Left renal pelvis (tissue), 4 donors: ENCODE measurements around the gene ANKRD10. TPM values are rescaled to one million over a fixed set of nuclear protein-coding genes. Genes with fewer than 3 reads are reported as not detected.

ENCODE experiments used
- DNase-seq, 4 donors: peaks; one replicate each; pipeline ENCODE4 v3.0.0-alpha.2; 2013; ENCODE audit warnings: low read depth in 4 of 4, low spot score in 3 of 4
- polyA plus RNA-seq, 4 donors: library from polyadenylated mRNA; unstranded; fragments of 120-200 nt; gene quantifications; one replicate each; pipeline ENCODE4 v1.2.1, GENCODE V29; 2013; ENCODE audit not compliant: insufficient read length in 4 of 4

The ANKRD10 gene
- polyA plus RNA-seq, 4 donors: 236 to 381 (median 251) TPM

- DNase-seq: no peak
Measured at GRCh38 chr13:110945928-110946570, 31.2 kb upstream of the ANKRD10 start.

GRCh38 chr13:110944968-110945927 is 30.4 kb upstream of the ANKRD10 start:
- no peak for DNase-seq

- DNase-seq: no peak
Measured at GRCh38 chr13:110944121-110944967, 29.5 kb upstream of the ANKRD10 start.

DNA sequence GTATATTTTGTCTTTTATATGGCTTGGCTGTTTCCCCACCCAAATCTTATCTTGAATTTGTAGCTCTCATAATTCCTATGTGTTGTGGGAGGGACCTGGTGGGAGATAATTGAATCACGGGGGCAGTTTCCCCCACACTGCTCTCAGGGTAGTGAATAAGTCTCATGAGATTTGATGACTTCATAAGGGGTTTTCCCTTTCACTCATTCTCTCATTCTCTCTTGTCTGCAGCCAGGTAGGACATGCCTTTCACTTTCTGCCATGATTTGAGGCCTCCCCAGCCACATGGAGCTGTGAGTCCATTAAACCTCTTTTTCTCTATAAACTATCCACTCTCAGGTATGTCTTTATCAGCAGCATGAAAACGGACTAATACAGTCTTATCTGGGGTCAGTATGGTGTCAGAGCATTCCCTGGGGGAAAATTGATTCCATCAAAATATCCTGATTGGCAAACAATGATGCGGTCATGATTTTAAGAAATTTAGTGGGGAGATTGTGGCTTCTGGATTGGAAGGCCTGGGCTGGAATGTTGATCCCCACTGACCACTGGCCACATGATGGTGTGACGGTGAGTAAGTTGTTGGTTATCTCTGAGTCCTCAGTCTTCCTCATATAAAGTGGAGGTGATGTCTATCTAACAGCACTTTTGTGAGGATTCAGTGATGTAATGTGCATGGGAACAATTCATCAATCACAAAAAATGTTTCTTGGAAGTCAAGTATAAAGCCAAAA is 27.5 kb upstream of the ANKRD10 start:
- no peak for DNase-seq

DNA sequence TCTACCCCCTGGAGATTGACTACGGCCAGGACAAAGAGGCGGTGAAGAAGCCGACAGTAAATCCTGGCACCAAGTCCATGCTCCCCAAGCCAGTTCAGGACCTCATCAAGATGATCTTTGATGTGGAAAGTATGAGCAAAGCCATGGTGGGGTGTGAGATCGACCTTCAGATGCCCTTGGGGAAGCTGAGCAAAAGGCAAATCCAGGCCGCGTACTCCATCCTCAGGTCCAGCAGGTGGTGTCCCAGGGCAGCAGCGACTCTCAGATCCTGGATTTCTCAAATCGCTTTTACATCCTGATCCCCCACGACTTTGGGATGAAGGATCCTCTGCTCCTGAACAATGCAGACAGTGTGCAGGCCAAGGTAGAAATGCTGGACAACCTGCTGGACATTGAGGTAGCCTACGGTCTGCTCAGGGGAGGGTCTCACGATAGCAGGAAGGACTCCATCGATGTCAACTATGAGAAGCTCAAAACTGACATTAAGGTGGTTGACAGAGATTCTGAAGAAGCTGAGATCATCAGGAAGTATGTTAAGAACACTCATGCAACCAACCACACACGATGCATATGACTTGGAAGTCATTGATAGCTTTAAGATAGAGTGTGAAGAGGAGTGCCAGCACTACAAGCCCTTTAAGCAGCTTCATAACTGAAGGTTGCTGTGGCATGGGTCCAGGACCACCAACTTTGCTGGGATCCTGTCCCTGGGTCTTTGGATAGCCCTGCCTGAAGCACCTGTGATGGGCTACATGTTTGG is 24.0 kb upstream of the ANKRD10 start:
- DNase-seq: no peak

- DNase-seq: no peak
Measured at GRCh38 chr13:110937511-110938285, 22.8 kb upstream of the ANKRD10 start.

DNA sequence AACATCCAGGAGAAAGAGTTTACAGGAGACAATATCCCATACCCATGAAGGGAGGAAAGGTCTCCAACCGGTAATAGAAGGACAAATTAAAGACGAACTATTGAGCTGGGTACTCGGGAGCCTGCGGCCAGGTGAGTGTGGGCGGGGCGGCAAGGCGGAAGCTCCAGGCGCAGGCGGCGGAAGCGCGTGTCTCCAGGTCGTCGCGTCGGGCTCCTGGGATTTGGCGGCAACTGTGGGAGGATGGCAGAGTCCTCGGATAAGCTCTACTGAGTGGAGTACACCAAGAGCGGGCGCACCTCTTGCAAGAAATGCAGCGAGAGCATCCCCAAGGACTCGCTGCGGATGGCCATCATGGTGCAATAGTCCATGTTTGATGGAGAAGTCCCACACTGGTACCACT is 21.6 kb upstream of the ANKRD10 start:
- DNase-seq: no peak

- DNase-seq: no peak
Measured at GRCh38 chr13:110932588-110932987, 17.7 kb upstream of the ANKRD10 start.

GRCh38 chr13:110929104-110929777 is 14.4 kb upstream of the ANKRD10 start:
- DNase-seq: no peak

- DNase-seq: no peak
Measured at GRCh38 chr13:110925023-110925612, 10.2 kb upstream of the ANKRD10 start.

DNA sequence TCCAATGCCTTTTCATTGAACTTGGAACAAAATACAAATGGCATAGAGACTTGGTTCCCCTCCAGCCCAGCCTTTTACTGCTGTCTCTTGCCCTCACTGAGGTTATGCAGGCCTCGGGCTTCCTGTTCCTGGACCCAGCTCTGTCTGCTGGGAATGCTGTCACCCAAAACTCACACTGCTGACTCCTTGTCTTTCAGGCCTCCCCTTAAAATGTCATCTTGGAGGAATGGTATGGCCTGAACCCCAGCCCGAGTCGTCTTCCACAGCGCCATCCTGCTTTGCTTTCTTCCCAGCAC is 9.7 kb upstream of the ANKRD10 start:
- DNase-seq: no peak

DNA sequence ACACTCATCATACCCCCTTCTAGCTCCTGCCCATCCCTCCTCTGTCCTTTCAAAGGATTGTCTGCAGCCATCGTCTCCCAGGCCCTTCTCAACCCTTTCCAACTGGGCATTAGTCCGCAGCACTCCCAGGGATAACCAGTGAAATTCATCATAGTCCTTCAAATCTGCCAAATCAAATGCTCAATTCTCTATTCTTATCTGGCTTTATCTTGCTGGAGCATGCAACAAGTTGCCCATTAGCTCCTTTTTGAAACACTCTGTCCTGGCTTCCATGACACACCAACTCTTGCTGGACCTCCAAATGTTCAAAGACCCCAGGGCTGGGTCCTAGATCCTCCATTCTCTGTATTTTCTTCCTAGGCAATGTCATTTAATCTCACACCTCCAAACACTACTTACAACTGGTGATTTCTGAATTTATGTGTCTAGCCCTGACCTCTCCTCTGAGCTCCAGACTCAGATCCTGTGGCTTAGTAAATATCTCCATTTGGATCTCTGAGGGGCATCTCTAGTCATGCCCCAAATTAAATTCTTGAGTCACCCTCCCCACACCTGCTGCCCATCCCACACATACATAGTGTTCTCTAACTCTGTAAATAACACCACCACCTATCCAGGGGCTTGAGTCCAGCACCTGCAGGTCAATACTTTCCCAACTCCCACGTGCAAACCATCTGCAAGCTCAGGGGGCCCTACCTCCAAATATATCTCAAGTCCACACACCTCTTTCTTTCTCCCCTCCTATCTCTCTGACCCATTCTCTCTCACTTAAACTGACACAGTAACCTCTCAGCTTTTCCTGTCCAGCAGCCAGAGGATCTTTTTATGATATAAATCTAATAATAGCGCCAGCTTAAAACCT is 9.1 kb upstream of the ANKRD10 start:
- DNase-seq: no peak

DNA sequence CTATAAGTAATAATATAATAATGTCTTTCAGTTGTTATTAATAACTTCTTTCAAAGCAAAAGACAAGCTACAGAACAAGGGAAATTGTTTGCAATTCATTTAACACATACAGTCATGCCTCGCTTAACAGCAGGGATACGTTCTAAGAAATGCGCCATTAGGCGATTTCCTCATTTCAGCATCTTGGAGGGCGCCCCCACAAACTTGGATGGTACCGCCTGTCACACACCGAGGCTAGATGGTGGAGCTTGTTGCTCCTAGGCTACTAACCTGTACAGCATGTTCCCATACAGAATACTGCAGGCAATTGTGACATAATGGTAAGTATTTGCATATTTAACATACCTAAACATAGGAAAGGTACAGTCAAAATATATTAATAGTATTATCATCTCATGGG is 8.2 kb upstream of the ANKRD10 start:
- DNase-seq: no peak

- no peak for DNase-seq
Measured at GRCh38 chr13:110922506-110922905, 7.6 kb upstream of the ANKRD10 start.

DNA sequence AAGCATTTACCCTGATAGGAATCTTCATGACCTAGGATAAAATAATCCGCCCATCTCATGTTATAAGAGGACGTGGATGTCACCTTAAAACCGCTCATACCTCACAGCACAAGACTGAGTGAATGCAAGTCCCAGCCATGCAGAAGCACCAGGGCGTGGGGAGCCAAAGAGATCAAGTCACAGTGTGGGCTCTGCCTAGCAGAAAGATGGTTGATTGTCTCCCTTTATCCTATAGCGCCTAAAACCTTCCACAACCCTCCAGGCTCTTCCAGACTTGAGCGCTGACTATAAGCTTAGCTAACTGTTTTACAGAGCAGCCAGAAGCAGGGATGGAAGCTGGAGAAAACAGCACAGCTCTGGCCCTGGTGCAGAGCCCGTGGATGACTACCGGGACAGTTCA is 6.8 kb upstream of the ANKRD10 start:
- no peak for DNase-seq

DNA sequence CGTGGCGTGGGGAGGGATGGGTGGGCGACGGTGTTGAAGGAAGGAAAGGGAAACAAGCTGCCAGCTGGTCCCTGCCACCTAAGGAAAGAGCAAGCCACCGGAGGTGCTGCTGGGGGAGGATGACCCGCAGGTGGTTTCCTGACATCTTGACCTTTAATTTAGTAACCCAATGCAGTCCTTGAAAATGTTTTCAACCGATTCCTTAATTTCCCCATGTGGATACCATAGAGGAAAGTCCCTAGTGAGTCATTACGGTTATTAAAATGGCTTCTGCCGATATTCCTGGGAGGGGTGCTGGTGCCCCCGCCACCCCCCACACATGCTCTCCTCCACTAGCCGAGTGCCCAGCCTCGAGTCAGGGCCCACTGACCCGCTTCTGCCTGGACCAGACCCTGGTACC is 6.3 kb upstream of the ANKRD10 start:
- DNase-seq: no peak

GRCh38 chr13:110920038-110920437 is 5.2 kb upstream of the ANKRD10 start:
- DNase-seq: no peak
